HG03432 (cell line): ENCODE data around the gene SMIM5.

ENCODE experiments used
- ATAC-seq: cut with Tn5 transposase; IDR thresholded peaks from one replicate; pipeline ENCODE4 v1.9.1; 2021; ENCODE audit warnings: mild to moderate bottlenecking, moderate library complexity; ENCODE audit not compliant: unreplicated experiment

Gene SMIM5

DNA sequence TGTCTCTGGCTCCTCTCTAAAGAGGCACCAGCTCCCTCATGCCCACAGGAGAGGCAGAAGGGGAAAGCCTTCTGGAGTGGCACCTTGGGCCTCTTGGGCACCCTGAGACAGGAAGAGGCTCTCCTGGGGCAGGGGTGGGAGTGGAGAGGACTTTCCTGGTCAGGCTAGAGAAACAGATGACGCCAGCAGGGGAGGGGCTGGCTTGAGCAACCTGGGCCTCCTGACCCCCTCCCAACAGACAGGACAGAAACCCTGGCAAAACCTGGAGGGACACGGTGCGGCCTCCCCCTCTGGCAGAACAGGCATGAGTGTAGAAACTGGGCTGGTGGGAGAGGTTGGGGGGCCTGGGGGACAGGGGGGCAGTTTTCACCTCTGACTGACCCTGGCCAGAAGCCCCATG is 6.1 kb downstream of the SMIM5 start:
- no peak for ATAC-seq

DNA sequence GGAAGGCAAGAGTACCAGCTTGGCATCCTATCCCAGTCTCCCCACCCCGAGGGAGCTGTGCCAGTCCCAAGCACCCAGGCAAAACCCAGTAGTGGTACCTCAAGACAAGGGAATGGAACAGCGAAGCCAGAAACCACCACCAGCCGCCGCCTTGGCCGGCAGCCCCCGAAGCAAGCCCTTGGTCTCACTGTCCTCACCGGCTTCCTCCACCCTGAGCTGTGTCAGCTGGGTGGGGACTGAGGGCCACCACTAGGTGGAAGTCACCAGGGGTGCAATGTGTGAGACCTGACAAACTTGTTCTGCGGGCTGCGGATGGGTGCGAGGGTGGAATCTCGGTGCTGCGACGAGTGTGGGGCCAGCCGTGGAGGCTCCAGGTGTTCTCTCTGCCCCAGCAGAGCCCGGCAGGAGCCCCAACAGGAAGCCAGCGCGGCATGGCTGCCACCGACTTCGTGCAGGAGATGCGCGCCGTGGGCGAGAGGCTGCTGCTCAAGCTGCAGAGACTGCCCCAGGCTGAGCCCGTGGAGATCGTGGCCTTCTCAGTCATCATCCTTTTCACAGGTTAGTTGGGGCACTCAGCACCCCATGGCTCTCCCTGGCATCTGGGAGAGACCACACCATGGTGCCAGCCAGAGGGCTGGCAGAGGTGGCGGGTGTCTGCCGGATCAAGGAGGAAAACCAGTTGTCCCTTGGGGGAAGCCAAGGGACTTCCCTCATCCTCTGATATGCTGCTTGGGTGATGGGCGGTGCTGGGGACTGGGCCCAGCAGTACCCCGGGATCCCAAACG is 6.7 kb downstream of the SMIM5 start:
- no peak for ATAC-seq

DNA sequence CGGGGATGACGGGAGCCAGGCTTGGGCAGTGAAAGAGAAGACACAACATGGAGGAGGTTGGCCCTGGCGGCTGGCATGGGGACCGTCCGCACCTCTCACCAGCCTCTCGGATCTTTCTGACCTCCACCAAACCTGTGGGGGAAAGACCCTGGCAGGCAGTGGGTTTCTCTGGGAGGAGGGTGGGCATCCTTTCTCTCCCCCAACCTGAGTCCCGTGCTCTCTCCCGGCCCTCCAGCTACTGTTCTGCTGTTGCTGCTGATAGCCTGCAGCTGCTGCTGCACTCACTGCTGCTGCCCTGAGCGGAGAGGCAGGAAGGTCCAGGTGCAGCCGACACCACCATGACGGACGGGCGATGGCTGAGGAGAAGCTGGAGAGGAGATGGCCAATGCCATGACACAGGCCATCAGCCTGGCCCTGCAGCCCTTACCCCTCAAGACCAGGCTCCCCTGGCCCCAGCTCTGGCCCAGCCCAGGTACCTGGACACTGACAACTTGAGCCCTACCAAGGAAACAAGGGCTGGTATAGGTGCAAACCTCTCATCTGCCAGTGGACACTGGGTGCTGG is 7.4 kb downstream of the SMIM5 start:
- no peak for ATAC-seq

DNA sequence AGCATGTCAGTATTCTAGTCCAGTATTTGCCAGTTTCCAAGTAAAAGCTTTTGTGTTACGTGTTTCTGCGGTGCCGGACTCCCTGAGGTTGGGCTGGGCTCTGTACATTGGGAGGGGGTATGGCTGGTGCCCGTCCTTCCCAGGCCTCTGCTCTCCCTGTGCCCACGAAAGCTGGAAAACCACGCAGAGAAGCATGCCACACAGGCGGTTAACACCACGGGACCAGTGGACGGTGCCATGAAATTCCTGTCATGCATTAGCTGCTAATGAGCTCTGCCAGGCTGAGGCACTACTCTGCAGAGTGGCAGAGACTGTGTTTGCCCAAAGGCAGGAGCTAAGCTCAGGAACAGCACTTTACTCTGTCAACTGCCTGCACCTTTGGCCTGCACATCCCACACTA is 8.1 kb downstream of the SMIM5 start:
- ATAC-seq, result no peak

DNA sequence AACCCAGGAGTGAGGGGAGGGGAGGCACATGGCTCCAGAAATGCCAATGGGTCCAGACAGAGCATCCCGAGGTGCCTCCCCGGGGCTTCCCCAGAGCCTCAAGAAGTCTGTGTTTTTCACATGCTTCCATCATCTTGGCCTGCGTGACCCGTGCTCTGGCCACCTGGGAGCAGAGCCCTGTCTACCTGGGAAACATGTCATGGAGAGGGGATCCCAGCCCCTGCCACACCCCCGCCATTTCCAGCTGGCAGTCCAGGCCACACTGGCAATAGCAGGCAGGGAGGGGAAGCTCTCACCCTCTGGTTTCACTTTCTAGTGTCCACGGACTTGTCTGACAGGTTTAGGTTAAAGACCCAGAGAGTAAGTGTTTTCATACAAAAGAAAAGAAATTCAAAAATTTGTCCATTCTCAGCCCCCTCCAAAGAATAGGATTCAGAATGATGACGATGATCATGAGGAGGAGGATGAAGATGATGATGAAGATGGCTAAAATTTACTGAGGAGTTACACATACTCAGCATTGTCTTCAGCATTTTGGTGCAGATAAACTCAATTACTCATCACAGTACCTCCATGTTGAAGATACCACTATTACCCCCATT is 9.0 kb downstream of the SMIM5 start:
- no peak for ATAC-seq

DNA sequence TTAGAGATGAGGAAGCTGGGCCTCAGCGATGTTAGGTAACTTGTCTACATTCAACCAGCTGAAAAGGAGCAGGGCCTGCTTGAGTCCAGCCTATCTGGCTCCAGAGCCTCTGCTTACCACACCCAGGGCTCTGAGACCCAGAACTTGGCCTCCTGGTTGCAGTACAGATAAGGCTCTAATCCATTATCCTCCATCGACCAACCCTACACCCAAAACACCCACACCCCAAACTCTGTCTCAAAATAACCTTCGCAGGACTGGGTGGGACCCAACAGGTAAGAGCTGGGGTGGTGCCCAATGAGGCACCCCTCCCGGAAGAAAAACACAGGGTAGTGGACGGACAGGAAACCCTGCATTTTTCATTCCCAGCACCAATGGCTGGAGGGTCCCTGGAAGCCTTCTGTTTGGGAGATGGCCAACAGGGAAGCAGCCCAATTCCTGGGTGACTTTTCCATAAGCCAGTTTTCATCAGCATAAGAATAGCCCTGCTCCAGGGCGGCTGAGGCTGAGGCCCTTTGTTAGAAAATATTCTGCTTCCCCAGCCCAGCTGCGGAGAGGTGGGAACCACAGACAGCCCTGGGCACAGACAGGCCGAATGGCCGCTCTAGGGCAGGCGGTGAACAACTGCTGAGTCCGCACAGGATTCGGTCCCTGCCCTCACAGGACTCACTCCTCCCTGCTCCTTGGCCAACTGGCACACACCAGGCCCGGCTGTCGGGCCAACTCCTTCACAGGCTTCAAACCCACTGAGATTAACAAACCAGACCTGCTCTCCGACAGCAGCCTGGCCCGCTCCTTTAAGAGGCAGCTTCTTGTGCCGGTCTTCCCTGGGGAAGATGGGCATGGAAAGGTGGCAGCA is 9.8 kb downstream of the SMIM5 start:
- no peak for ATAC-seq

DNA sequence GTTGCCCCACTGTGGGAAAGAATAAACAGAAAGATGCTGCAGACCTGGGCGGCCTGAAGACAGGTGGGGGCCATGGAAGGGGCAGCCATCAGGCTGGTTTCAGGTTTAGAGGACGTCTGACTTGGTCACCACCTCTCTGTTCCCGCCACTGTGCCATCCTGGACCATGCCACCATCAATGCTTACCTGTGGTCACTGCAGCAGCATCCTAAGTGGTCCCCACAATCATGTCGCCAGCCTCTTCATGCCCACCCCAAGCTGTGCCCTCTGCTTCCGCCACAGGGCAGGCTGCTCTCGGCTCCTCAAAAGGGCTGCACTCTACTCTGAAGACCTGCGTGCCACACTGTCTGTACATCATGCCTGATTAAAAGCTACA is 10.4 kb downstream of the SMIM5 start:
- ATAC-seq, result no peak

DNA sequence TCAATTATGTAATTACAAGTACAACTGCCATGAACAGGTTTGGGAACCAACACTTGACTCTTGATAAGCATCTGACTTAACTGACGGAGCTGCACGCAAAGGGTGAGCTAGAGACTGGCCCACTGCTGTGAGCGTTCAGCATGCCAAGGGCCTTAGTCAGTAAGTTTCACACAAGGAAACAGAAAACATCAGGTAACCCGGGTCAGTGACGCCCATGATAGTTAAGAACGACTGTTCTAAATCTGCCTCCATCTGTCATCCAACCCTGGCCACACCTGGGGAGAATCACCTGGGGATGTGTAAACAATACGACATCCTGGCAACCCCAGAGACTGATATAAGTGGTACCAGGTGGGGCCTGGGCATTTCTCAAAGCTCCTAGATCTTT is 12.3 kb downstream of the SMIM5 start:
- ATAC-seq, result no peak

DNA sequence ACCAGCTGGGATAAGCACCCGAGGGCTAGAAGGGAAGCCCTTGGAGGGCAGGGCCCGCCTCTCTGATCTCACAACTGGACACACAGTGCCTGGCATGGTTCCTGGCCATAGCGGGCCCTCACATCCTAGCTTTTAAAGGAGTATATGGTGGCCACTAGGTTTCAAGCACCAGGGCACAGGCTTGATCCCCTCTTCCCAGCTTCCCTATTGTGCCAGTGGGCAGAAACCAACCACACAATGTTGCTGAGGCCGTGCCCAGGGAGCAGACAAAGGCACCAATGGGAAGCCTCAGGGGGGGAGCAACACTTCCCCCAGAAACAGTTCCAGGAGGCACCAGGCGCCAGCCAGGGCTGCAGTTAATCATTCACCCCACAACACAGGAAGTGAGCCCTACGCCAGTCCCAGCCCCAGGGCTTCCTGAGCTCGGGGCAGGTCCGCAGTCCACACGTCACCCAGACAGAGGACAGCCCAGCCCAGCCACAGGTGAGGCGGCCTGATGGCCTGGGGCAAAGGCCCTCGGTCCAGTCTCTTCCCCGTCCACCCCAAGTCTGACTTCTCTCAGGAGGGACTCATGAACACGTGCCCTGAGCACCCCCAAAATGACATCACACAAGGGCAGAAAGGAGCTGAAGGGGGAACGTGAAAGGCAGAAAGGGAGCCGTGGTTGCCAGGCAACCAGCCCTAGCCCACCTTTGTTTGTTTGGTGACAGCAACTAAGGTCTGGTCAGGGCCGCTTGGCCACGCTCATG is 12.8 kb downstream of the SMIM5 start:
- ATAC-seq, result peak; percentile 77

DNA sequence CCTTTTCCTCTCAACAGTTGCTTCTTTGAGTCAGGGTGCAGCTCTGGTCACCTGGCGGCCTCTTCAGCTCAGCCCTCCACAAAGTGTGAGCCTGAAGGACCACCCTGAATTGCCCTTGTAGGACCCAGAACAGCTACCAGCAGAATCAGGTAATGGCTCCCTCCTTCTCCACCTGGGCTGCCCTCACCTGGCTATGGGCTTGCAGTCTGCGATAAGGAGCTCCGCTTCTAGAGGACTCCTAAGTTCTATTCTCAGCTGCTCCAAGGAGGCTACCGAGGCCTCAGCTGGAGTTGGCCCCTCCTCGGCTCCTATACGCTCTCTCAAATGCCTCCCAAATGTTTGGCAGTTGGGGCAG is 13.4 kb downstream of the SMIM5 start:
- no peak for ATAC-seq

DNA sequence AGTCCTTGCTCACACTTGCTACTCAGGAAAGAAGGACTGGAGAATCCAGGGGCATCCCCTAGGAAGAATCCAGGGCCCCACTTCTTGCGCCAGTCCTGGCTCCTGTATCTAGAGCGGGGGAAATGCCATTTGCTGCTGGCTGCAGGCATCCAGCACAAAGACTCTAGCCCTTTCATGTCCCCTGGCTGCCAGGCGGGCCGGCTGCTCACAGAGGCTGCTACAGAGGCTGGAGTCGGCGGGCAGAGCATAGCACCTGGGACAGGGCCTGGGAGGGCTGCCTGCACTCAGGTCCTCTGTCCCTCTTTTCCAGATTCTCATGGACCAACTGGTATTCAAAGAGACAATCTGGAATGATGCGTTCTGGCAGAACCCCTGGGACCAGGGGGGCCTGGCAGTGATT is 13.8 kb downstream of the SMIM5 start:
- ATAC-seq, result no peak

DNA sequence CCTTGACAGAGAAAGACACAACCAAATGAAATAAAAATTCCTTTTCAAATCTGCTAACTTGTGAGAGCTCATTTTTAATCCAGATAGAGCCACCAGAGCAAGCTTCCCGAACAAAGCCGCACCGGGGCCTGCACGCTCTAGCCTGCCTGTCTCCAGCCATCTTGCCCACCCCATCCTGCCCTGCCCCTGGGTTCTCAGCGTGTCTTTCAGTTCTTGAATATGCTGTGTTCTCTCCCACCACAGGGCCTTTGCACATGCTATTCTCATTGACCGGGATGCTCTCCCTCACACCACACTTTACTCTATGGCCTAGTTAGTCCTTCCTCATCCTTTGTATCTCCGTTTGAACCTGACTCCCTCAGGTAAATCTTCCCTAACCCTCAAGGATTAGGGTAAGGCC is 14.7 kb downstream of the SMIM5 start:
- ATAC-seq, result no peak

DNA sequence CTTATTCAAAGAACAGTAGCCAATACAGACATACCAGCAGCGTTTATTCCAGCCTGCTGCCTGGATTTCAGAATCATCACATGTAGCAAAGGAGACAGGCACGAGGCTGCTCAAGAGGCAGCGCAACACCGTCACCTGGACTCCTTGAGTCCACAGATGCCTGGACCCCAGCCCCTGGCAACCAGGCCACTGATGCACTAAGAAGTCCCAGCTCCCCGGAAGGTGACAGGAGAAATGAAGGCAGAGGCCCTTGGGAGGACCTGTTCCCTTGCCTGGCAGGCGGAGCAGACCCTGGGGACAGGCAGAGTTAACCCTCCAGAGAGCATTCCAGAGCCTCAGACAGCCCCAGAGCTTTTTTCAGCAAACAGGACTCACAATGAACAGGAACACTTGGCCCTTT is 16.5 kb downstream of the SMIM5 start:
- ATAC-seq, result no peak

DNA sequence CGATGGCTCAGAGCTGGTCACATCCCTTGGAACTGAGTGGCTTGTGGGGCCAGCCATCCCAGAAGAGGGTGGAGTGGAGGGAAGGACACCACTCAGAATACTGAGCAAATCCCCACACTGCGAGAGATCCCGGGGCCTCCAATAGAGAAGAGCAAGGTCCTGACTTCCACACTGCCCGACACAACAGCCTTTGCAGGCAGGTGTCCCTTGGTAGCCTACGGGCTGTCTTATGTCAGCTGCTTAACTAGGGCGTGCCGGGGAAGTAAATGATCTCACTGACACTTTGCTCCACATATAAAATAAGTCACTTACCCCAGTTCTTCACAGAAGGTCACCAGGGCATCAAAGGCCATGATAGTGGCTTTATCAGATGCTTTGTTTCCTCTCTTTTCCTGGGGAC is 17.6 kb downstream of the SMIM5 start:
- no peak for ATAC-seq

DNA sequence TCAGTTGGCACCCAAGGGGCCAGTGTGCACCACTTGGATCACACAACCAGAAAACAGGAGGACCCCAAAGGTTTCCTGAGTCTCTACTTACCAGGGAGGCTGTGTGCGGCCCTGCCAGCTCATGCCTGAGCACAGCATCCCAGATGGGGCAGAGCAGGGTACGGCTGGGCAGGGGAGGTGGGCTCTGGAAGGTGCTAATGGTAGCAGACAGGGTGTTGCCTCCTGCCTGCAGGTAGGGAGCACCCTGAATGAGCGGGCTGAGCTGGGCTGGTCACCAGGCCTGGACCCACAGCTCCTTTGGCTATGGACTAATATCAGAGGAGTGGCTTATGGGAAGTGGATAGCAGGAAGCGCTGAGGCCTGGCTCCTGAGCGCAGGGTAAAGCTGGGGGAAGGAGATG is 19.1 kb downstream of the SMIM5 start:
- ATAC-seq, result no peak

DNA sequence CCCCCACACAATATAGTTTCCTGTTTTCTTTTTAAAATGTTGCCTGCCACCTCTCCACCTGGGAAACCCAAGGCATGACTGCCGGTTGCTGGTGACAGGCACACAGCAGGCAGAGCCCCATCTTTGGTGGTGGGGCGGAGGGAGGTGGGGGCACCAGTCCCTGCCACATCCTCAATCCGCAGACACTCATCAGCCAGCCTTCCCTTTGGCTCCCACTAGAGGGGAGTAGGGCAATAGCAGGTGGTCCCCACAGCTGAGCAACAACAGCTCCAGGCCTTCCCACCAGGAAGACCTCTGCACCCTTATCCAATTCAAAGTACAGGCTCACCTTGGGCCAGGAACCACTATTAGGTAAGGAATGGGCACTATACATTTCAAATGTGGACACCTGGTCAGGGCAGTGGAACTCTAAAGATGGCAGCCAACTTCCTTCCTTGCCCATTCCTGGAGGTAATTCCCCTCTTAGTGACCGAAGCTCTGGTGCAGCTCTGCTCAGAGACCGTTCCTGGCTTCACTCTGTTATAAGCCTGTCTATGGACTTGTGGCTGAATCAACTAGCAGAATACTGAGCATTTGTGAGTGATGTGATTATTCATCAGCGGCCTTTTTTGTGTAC is 19.8 kb downstream of the SMIM5 start:
- no peak for ATAC-seq

DNA sequence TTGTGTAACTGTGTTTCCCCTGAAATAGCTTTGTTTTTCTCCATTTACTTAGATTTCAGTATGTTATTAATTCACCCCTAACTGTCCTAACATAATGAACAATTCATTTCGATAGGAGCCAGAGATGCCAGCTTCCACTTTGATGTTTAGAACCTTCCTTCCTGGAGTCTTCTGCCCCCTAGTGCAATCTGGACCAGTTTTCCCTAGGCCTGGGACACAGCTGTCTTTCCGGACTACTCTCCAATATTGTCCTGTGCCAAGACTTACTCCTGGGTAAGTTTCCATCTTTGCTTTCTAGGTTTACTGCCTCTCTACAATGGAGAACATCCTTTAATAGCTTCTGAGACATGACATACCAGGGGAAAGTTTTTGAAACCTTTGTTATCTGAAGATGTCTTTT is 20.9 kb downstream of the SMIM5 start:
- no peak for ATAC-seq

DNA sequence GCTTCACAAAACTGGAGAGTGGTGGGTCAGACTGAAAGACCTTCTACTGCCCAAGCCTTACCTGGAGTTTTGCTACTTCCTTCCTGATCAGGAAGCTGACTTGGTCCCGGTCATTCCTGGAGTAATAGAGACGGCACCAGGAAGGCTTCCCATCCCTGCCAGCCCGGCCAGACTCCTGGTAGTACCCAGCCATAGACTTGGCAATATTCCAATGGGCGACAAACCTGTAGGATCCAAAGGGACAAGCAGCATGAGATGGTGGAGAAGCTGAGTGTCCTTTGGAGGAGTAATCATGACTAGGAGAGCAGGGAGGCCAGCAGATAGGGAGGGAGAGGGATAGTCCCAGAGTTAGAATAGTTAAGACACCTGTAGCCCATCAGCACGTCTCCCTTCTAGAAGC is 25.0 kb downstream of the SMIM5 start:
- no peak for ATAC-seq

DNA sequence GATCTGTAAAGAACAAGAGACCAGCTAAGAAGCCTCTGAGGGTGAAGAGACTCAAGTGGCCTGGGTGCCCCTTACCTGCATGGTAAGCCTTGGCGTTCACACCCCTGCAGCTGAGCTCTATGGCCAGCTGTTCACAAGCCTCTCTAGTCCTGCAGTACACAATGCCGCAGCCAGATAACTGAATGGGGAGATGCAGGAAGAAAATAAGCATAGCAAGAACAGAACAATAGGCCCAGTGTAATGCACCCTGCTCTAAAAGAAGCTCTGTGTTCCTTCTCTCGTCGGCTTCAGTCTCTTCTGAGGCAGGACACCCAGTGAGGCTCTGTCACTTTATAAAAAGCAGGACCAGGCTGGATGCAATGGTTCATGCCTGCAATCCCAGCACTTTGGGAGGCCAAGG is 28.3 kb downstream of the SMIM5 start:
- no peak for ATAC-seq

DNA sequence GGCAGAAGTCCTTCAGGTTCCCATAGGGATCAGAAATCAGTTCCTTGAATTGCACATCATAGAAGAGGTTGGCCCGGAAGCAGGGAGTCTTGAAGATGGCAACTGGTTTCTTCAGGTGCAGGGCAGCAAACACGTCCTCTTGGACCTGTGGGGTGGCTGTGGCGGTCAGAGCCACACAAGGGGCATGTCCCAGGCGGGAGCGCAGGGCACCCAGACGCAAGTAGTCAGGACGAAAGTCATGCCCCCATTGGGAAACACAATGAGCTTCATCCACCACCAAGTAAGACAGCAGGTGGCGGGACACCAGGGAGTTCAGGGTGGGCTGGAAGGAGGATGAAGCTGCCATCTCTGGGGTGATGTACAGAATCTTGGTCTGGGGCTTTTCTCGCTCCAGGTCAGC is 29.3 kb downstream of the SMIM5 start:
- ATAC-seq, result no peak

DNA sequence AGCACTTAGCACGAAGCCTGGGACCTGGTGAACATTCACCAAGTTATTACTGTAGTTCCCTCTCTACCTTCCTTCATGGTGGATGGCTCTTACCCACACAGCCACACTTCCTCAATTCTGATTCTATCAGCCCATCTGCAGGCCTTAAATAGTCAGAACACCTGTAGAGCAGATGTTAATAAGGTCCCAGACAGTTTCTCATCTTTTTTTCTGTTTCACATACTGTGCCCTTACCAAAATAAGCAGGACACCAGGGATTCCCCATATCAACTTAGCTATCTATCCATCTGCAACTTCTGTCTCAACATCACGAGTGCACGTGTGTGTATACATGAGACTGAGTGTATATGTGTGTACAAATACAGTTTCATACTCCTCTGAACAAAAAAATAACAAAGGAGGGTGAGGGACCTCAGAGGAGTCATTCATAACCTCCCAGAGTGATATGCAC is 30.9 kb downstream of the SMIM5 start:
- peak; percentile 76 for ATAC-seq
